ENCODE results near the gene RGS19. TPM values are rescaled to one million over a fixed set of nuclear protein-coding genes. Genes with fewer than 3 reads are reported as not detected.

Gene RGS19
- total and polyA plus RNA-seq, 2 of the 8 experiments (the other 6 are each of a cell fraction or from before 2014, with no cell fraction given), result 12.7 to 16.8 TPM

- no peak for TF ChIP-seq SIRT6 (IDR thresholded peaks at IDR 0.05; ENCODE audit: low read length)
- TF ChIP-seq CTBP2 (IDR thresholded peaks at IDR 0.05; ENCODE audit: borderline replicate concordance, insufficient read depth, insufficient read length, low read length), result no peak
- 0 out of 2 replicates have a peak, but pooled peaks have one; percentile 78 for TF ChIP-seq TCF12 (IDR thresholded peaks at IDR 0.05; ENCODE audit: low read depth, low read length)
- no peak for TF ChIP-seq KDM1A (IDR thresholded peaks at IDR 0.05; ENCODE audit: borderline replicate concordance, low read length)
- no peak for TF ChIP-seq KDM5A (IDR thresholded peaks at IDR 0.05; ENCODE audit: low read length)
- no peak for TF ChIP-seq ZNF274 (IDR thresholded peaks at IDR 0.05; ENCODE audit: borderline replicate concordance, extremely low read depth, low read length)
- no peak for TF ChIP-seq TEAD4 (IDR thresholded peaks at IDR 0.05; ENCODE audit: low read depth, low read length)
- TF ChIP-seq CREB1 (IDR thresholded peaks at IDR 0.05), result no peak
- no peak for TF ChIP-seq RBBP5 (IDR thresholded peaks at IDR 0.05; ENCODE audit: borderline replicate concordance, low read depth, low read length)
- no peak for TF ChIP-seq CEBPB (IDR thresholded peaks at IDR 0.05; ENCODE audit: low read depth, low read length)
- TF ChIP-seq EGR1 (IDR thresholded peaks at IDR 0.05; ENCODE audit: borderline replicate concordance, low read depth, low read length), result no peak
- no peak for TF ChIP-seq RNF2 (IDR thresholded peaks at IDR 0.05; ENCODE audit: borderline replicate concordance, low read depth, low read length, missing control alignments, poor library complexity, severe bottlenecking)
- TF ChIP-seq JUN (IDR thresholded peaks at IDR 0.05; ENCODE audit: low read depth, low read length), result no peak
- no peak for TF ChIP-seq KDM4A (IDR thresholded peaks at IDR 0.05; ENCODE audit: low read depth, low read length, severe bottlenecking)
- no peak for TF ChIP-seq HDAC6 (IDR thresholded peaks at IDR 0.05; ENCODE audit: low read depth, low read length)
- no peak for TF ChIP-seq POU5F1 (IDR thresholded peaks at IDR 0.05; ENCODE audit: low read depth, low read length)
- TF ChIP-seq EP300 (IDR thresholded peaks at IDR 0.05; ENCODE audit: borderline replicate concordance in 1 of 2, low read depth in 2 of 2, low read length in 2 of 2), result peak; percentile 35; a peak in 1 of 3 replicates
- TF ChIP-seq PHF8 (conservative IDR thresholded peaks at IDR 0.05; ENCODE audit: low read depth, low read length), result no peak
- no peak for TF ChIP-seq BCL11A (IDR thresholded peaks at IDR 0.05; ENCODE audit: low read depth in 2 of 2, low read length in 2 of 2)
- no peak for TF ChIP-seq ASH2L (IDR thresholded peaks at IDR 0.05; ENCODE audit: low read length)
- peak; percentile 53 to 69 for TF ChIP-seq RAD21 (IDR thresholded peaks at IDR 0.05 in 1 of 2, conservative IDR thresholded peaks at IDR 0.05 in 1 of 2; ENCODE audit: low read depth in 2 of 2, low read length in 2 of 2)
- peak; percentile 12 for TF ChIP-seq TAF7 (optimal IDR thresholded peaks at IDR 0.05; ENCODE audit: borderline replicate concordance, low read depth, low read length)
- TF ChIP-seq POLR2A (IDR thresholded peaks at IDR 0.05; ENCODE audit: control extremely low read depth in 1 of 2, low read depth in 2 of 2, low read length in 2 of 2), result no peak
- TF ChIP-seq E2F6 (IDR thresholded peaks at IDR 0.05), result peak; percentile 34; the same call in 1 of the 2 replicates
These were observed 9.6 kb downstream of the RGS19 start (continued) for GRCh38 chr20:64069614-64070243.
